Measurements from ENCODE around the gene LYRM2. TPM values are rescaled to one million over a fixed set of nuclear protein-coding genes. Genes with fewer than 3 reads are reported as not detected.

LYRM2 gene
- total and polyA plus RNA-seq, 4 donors: 16.8 to 33.7 (median 22.0) TPM

DNA sequence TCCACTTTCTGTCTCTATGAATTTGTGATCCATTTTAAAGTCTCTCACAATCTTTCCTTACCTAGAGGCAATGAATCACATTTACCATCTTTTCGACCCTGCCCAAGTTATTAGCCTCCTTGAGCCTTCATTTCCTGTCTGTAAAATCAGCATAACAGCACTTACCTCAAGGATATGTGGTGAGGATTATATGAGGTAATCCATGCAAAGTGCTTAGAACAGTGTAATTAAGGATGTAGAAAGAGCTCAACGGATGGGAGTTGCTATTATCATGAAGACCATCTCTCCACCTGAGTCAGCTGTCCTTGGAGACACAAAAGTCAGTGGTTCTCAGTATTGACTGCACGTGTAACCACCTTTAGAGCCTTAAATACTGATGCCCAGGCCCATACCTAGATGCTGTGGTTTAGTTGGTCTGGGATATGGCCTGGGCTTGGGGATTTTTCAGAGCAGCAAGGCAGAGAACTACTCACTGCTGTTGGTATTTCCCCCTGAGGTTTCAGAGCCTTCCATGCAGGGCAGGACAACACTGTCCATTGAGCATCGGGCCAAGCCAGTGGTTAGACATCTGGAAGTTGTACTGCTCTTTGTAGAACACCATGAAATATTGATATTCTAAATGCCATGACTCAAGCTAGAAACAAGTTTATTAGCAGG is 55.8 kb downstream of the LYRM2 start:
- Histone ChIP-seq H3K9me3 (ENCODE audit: control insufficient read depth, low read length) (no peaks in the 10 kb centered on the region), H3K27me3 (ENCODE audit: control insufficient read depth in 1 of 2, insufficient read depth in 2 of 2, low read length in 1 of 2) (no peaks in the 10 kb centered on the region), H3K4me1 (ENCODE audit: control insufficient read depth in 1 of 2, insufficient read depth in 2 of 2, low read length in 2 of 2) (peaks cover 2 to 8% of the 10 kb centered on the region in 2 donors), H3K4me3 (ENCODE audit: low read length in 2 of 2) (no peak overlapping the region), H3K27ac (ENCODE audit: low read depth in 1 of 2, low read length in 2 of 2) (no peak overlapping the region), H3K36me3 (ENCODE audit: control insufficient read depth in 1 of 2, insufficient read depth in 2 of 2, low read length in 1 of 2) (no peaks in the 10 kb centered on the region)
- intact Hi-C loops (cut with DNase I): no loop called here
- DNase-seq (no peak), ATAC-seq (ENCODE audit: low FRiP score) (no peak)
- WGBS, 2 donors: 86 to 91% methylated on average over 4 of the region's 4 CpGs

DNA sequence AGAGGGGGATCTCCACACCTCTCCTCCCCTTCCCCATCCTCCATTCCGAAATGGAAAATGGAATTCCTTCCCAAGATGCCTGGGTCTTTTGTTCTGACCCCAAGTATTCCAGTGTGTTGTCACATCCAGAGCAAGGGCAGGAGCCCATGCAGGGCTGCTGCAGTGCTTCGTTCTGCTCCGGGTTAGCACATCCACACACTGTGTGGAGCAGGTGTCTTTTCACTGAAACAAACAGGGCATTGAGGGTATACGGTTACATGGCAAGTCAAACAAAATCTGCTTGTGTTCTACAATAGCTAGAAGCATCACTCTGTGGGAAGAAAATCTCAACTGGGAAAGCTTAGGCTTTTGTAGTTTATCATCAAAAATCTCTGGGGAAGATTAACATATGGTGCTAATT is 56.9 kb downstream of the LYRM2 start:
- intact Hi-C loops (cut with DNase I): no loop called here

DNA sequence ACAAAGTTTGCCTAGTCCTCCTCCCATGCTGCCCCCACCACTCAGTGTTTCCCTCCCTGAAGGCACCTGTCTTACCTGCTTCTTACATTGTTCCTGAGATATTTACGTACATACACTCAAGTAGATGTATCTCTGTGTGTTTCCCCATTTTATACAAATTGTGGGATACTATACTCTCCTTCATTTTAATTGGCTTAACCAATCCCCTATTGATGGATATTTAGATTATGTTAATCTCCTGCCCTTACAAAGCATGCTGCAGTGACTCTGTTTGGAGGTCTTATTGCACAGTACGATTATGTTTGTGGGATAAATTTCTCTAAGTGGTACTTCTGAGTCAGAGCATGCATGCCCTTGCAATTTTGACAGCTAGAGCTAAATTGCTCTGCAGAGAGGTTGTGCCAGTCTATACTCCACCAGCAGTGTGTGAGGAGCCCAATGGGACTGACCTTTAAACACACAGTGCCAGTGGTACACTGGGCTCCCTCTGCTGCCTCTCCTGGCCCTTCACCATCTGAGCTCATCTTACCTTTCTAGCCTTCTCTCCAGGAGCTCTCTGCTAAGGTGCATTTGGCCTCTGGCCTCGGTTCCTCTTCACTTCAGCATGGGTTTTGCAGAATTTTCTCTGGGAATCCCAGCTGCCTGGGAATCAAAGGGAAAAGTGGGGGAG is 57.4 kb downstream of the LYRM2 start:
- Histone ChIP-seq H3K27me3 (ENCODE audit: control insufficient read depth in 1 of 2, insufficient read depth in 2 of 2, low read length in 1 of 2) (no peaks in the 10 kb centered on the region), H3K4me3 (ENCODE audit: low read length in 2 of 2) (no peak overlapping the region), H3K9me3 (ENCODE audit: control insufficient read depth, low read length) (no peaks in the 10 kb centered on the region), H3K36me3 (ENCODE audit: control insufficient read depth in 1 of 2, insufficient read depth in 2 of 2, low read length in 1 of 2) (no peaks in the 10 kb centered on the region), H3K4me1 (ENCODE audit: control insufficient read depth in 1 of 2, insufficient read depth in 2 of 2, low read length in 2 of 2) (peaks cover 2 to 8% of the 10 kb centered on the region in 2 donors), H3K27ac (ENCODE audit: low read depth in 1 of 2, low read length in 2 of 2) (no peak overlapping the region)
- no peak for ATAC-seq (ENCODE audit: low FRiP score)
- 59 to 73% methylated on average over 3 of the region's 3 CpGs for WGBS, 2 donors
- DNase-seq: no peak
- intact Hi-C loops (cut with DNase I): no loop called here

More for the DNA sequence above, 56.9 kb downstream of the LYRM2 start:
- ATAC-seq (ENCODE audit: low FRiP score) (no peak), DNase-seq (no peak)
- no peak overlapping the region for H3K27ac ChIP-seq (ENCODE audit: low read depth in 1 of 2, low read length in 2 of 2)
- H3K36me3 ChIP-seq (ENCODE audit: control insufficient read depth in 1 of 2, insufficient read depth in 2 of 2, low read length in 1 of 2): no peaks in the 10 kb centered on the region
- H3K4me3 ChIP-seq (ENCODE audit: low read length in 2 of 2): no peak overlapping the region
- 80 to 83% methylated on average over 4 of the region's 4 CpGs for WGBS, 2 donors
- H3K27me3 ChIP-seq (ENCODE audit: control insufficient read depth in 1 of 2, insufficient read depth in 2 of 2, low read length in 1 of 2): no peaks in the 10 kb centered on the region
- peaks cover 2 to 8% of the 10 kb centered on the region in 2 donors for H3K4me1 ChIP-seq (ENCODE audit: control insufficient read depth in 1 of 2, insufficient read depth in 2 of 2, low read length in 2 of 2)
- no peaks in the 10 kb centered on the region for H3K9me3 ChIP-seq (ENCODE audit: control insufficient read depth, low read length)

DNA sequence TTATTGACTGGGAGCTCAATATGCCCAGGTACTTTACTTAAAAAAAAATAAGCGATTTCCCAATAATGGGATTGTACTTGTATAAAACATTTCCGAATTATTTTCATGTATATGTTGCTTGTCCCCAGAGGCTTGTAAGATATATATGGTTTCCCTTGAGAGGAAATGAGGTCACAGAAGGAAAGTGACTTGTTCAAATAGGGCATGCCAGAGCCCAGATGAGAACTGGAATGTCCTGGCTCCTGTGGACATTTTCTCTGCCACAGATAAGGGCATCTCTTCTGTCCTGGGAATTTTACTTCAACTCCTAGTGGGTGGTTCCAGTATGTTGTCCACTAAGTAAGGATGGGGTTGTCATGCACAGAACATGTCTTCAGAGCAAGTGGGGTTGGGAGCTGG is 63.0 kb downstream of the LYRM2 start:
- WGBS, 2 donors: 38 to 42% methylated on average over 2 of the region's 2 CpGs
- intact Hi-C loops (cut with DNase I): no loop called here
- Histone ChIP-seq H3K27ac (ENCODE audit: low read depth in 1 of 2, low read length in 2 of 2) (no peak overlapping the region), H3K4me3 (ENCODE audit: low read length in 2 of 2) (no peak overlapping the region), H3K9me3 (ENCODE audit: control insufficient read depth, low read length) (no peaks in the 10 kb centered on the region), H3K4me1 (ENCODE audit: control insufficient read depth in 1 of 2, insufficient read depth in 2 of 2, low read length in 2 of 2) (peaks cover 2 to 7% of the 10 kb centered on the region in 2 donors), H3K36me3 (ENCODE audit: control insufficient read depth in 1 of 2, insufficient read depth in 2 of 2, low read length in 1 of 2) (no peaks in the 10 kb centered on the region), H3K27me3 (ENCODE audit: control insufficient read depth in 1 of 2, insufficient read depth in 2 of 2, low read length in 1 of 2) (no peaks in the 10 kb centered on the region)
- DNase-seq (no peak), ATAC-seq (ENCODE audit: low FRiP score) (no peak)

DNA sequence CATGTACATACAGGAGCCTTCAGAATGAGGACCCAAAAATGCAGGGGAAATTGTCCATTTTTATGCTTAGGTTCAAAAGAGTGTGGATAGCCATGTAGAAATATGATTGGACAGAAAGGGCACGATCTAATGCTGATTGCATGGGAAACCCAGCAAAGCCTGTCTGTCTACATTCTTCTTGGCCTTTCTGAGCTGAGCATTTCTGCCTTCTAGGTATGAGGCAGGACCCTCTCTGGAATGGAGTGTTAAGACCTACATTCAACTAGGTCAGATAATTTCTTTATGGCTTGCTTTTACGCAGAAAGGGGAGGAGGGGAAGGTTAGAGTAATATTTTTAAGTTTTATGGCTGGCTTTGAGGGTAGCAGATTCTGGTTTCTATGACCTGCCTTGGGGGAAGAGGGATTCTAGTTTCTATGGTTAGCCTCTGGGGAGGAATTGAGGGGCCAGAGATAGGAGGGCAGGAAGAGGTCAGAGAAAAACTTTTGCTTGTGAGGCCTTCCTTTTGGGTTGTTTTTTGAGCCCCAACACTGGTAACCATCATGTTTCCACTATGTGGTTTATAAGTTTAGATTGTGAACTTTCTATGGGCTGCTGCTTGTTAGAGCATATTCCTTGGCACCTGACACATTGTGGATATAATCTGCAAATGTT is 63.5 kb downstream of the LYRM2 start:
- Histone ChIP-seq H3K27ac (ENCODE audit: low read depth in 1 of 2, low read length in 2 of 2) (no peak overlapping the region), H3K4me1 (ENCODE audit: control insufficient read depth in 1 of 2, insufficient read depth in 2 of 2, low read length in 2 of 2) (peaks cover 2 to 7% of the 10 kb centered on the region in 2 donors), H3K36me3 (ENCODE audit: control insufficient read depth in 1 of 2, insufficient read depth in 2 of 2, low read length in 1 of 2) (no peaks in the 10 kb centered on the region), H3K27me3 (ENCODE audit: control insufficient read depth in 1 of 2, insufficient read depth in 2 of 2, low read length in 1 of 2) (no peaks in the 10 kb centered on the region), H3K4me3 (ENCODE audit: low read length in 2 of 2) (no peak overlapping the region), H3K9me3 (ENCODE audit: control insufficient read depth, low read length) (no peaks in the 10 kb centered on the region)
- no peak for ATAC-seq (ENCODE audit: low FRiP score)
- WGBS, 2 donors: 71 to 78% methylated on average over 2 of the region's 2 CpGs
- intact Hi-C loops (cut with DNase I): no loop called here
- DNase-seq: no peak

DNA sequence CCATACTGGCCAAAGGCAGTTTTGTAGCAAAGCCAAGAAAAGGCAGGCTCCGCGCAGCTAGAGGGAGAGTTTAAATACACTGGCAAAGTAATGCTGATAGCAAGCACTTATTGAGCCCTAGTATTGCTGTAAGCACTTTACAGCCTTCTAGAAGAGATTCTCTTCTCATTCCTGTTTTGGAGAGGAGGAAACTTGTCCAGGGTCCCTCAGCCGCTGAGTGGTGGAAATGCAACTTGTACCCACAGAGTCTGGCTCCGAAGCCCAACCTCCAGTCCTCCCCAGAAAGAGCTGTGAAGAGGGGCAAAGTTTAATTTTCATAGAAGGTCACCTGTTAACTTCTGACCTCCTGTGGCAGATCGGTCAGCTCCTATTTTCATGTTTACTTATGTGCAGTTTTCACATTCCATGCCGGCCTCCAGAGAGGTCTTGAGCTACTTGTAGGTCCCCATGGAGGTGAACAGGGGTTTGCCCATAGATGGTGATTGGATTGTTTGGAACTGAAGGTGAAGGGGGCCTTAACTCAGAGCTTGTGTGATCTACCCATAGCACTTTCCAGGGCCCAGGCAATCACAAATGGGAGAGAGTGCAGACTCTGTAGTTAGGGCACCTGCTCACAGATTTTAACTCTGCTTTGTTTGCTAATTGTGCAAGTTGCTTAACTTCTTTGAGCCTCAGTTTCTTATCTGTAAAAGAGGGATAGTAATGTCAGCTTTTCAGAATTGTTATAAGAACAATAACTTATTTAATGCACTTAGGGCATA is 70.7 kb downstream of the LYRM2 start:
- peak overlapping the region; percentile 55 to 68 for H3K27ac ChIP-seq (ENCODE audit: low read depth in 1 of 2, low read length in 2 of 2)
- no peak for DNase-seq
- H3K9me3 ChIP-seq (ENCODE audit: control insufficient read depth, low read length): no peaks in the 10 kb centered on the region

DNA sequence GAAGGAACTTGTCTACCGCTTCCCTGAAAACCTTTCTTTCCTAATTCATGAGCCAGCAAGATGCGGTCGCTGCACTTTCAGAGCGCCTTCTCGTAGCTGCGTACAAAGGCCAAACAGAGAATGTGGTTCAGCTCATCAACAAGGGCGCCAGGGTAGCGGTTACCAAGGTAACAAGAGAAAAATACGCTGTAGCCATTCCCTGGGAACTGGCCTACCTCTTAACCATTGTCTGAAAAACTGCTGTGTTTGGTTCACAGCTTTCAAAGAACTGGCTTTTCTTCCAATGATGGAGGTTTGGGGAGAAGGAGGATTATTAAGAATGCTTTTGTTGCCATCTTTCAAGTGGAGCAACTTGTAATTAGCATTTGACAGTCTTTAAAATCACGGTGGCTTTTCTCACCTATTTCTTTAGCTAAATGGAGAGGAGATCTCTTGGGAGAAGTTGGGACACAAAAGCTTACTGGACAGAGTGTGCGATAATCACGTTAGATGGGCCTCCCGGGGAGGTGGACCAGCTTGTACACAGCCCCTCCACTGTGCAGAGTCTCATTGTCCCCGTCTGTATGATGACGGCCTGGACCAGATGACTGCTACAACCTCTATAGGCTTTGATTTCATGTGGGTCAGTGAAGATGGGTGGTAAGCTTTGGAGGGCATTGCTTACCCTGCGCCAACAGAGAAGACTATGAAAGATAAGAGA is 71.5 kb downstream of the LYRM2 start:
- Histone ChIP-seq H3K27ac (ENCODE audit: low read depth in 1 of 2, low read length in 2 of 2) (peak overlapping the region; percentile 68 to 89), H3K4me3 (ENCODE audit: low read length in 2 of 2) (no peak overlapping the region), H3K27me3 (ENCODE audit: control insufficient read depth in 1 of 2, insufficient read depth in 2 of 2, low read length in 1 of 2) (no peaks in the 10 kb centered on the region), H3K9me3 (ENCODE audit: control insufficient read depth, low read length) (no peaks in the 10 kb centered on the region), H3K4me1 (ENCODE audit: control insufficient read depth in 1 of 2, insufficient read depth in 2 of 2, low read length in 2 of 2) (peaks cover 6 to 12% of the 10 kb centered on the region in 2 donors), H3K36me3 (ENCODE audit: control insufficient read depth in 1 of 2, insufficient read depth in 2 of 2, low read length in 1 of 2) (no peaks in the 10 kb centered on the region)
- 34 to 43% methylated on average over 16 of the region's 16 CpGs for WGBS, 2 donors
- no peak for DNase-seq
- intact Hi-C loops (cut with DNase I): loop anchor here in 1 of 2 donors (5.0 kb wide), 1 partner anchor 85 kb away; no protein-coding TSS in a partner anchor
- no peak for ATAC-seq (ENCODE audit: low FRiP score)

More for the DNA sequence above, 70.7 kb downstream of the LYRM2 start:
- Histone ChIP-seq H3K27me3 (ENCODE audit: control insufficient read depth in 1 of 2, insufficient read depth in 2 of 2, low read length in 1 of 2) (no peaks in the 10 kb centered on the region), H3K36me3 (ENCODE audit: control insufficient read depth in 1 of 2, insufficient read depth in 2 of 2, low read length in 1 of 2) (no peaks in the 10 kb centered on the region), H3K4me3 (ENCODE audit: low read length in 2 of 2) (no peak overlapping the region), H3K4me1 (ENCODE audit: control insufficient read depth in 1 of 2, insufficient read depth in 2 of 2, low read length in 2 of 2) (peaks cover 6 to 12% of the 10 kb centered on the region in 2 donors)
- WGBS, 2 donors: 13 to 17% methylated on average over 6 of the region's 6 CpGs
- ATAC-seq (ENCODE audit: low FRiP score): no peak
- intact Hi-C loops (cut with DNase I): loop anchor here in 1 of 2 donors (5.0 kb wide), 1 partner anchor 86 kb away; no protein-coding TSS in a partner anchor

Data from aorta (tissue), 5 donors.